ENCODE measurements around the gene FBXO8. TPM values are rescaled to one million over a fixed set of nuclear protein-coding genes. Genes with fewer than 3 reads are reported as not detected.

Gene FBXO8
- total RNA-seq, 1 donor from 2014 or later, result 12.8 TPM

GRCh38 chr4:174314770-174315169 lies 31.3 kb upstream of the FBXO8 start:
- Mint-ChIP-seq H3K4me3 (ENCODE audit: low read depth) (no peak overlapping the region), H3K4me1 (ENCODE audit: low read depth) (no peaks in the 10 kb centered on the region), H3K9me3 (ENCODE audit: low read depth) (no peaks in the 10 kb centered on the region), H3K27me3 (no peaks in the 10 kb centered on the region), H3K36me3 (ENCODE audit: insufficient read depth) (peaks cover 4% of the 10 kb centered on the region), H3K27ac (no peak overlapping the region)
- no peak for DNase-seq (ENCODE audit: low spot score, unreplicated experiment)
- TF ChIP-seq CTCF (IDR thresholded peaks at IDR 0.05; ENCODE audit: unreplicated experiment), result no peak

GRCh38 chr4:174314274-174314673 lies 30.8 kb upstream of the FBXO8 start:
- H3K4me1 Mint-ChIP-seq (ENCODE audit: low read depth), result no peaks in the 10 kb centered on the region
- DNase-seq (ENCODE audit: low spot score, unreplicated experiment), result no peak
- H3K27ac Mint-ChIP-seq, result no peak overlapping the region
- no peaks in the 10 kb centered on the region for H3K27me3 Mint-ChIP-seq
- H3K4me3 Mint-ChIP-seq (ENCODE audit: low read depth), result no peak overlapping the region
- no peak for TF ChIP-seq CTCF (IDR thresholded peaks at IDR 0.05; ENCODE audit: unreplicated experiment)
- H3K36me3 Mint-ChIP-seq (ENCODE audit: insufficient read depth), result peaks cover 4% of the 10 kb centered on the region
- no peaks in the 10 kb centered on the region for H3K9me3 Mint-ChIP-seq (ENCODE audit: low read depth)

- no peak for TF ChIP-seq CTCF (IDR thresholded peaks at IDR 0.05; ENCODE audit: unreplicated experiment)
- H3K36me3 Mint-ChIP-seq (ENCODE audit: insufficient read depth), result peaks cover 6% of the 10 kb centered on the region
- H3K4me1 Mint-ChIP-seq (ENCODE audit: low read depth), result no peaks in the 10 kb centered on the region
- H3K9me3 Mint-ChIP-seq (ENCODE audit: low read depth), result no peaks in the 10 kb centered on the region
- DNase-seq (ENCODE audit: low spot score, unreplicated experiment), result no peak
- no peak overlapping the region for H3K27ac Mint-ChIP-seq
- no peak overlapping the region for H3K4me3 Mint-ChIP-seq (ENCODE audit: low read depth)
- no peaks in the 10 kb centered on the region for H3K27me3 Mint-ChIP-seq
Measured at GRCh38 chr4:174312993-174313392, 29.5 kb upstream of the FBXO8 start.

GRCh38 chr4:174307694-174308093 lies 24.2 kb upstream of the FBXO8 start:
- H3K27me3 Mint-ChIP-seq, result no peaks in the 10 kb centered on the region
- DNase-seq (ENCODE audit: low spot score, unreplicated experiment), result no peak
- no peak overlapping the region for H3K4me3 Mint-ChIP-seq (ENCODE audit: low read depth)
- peaks cover 6% of the 10 kb centered on the region for H3K36me3 Mint-ChIP-seq (ENCODE audit: insufficient read depth)
- no peak overlapping the region for H3K27ac Mint-ChIP-seq
- H3K4me1 Mint-ChIP-seq (ENCODE audit: low read depth), result no peaks in the 10 kb centered on the region
- no peaks in the 10 kb centered on the region for H3K9me3 Mint-ChIP-seq (ENCODE audit: low read depth)
- TF ChIP-seq CTCF (IDR thresholded peaks at IDR 0.05; ENCODE audit: unreplicated experiment), result no peak

GRCh38 chr4:174305961-174306360 lies 22.5 kb upstream of the FBXO8 start:
- no peak for DNase-seq (ENCODE audit: low spot score, unreplicated experiment)
- Mint-ChIP-seq H3K36me3 (ENCODE audit: insufficient read depth) (peaks cover 6% of the 10 kb centered on the region), H3K27me3 (no peaks in the 10 kb centered on the region), H3K27ac (no peak overlapping the region), H3K4me3 (ENCODE audit: low read depth) (no peak overlapping the region), H3K9me3 (ENCODE audit: low read depth) (no peaks in the 10 kb centered on the region), H3K4me1 (ENCODE audit: low read depth) (no peaks in the 10 kb centered on the region)
- no peak for TF ChIP-seq CTCF (IDR thresholded peaks at IDR 0.05; ENCODE audit: unreplicated experiment)

Data from progenitor cell of endocrine pancreas (in vitro differentiated cells).